ENCODE data around the gene EVI5. TPM values are rescaled to one million over a fixed set of nuclear protein-coding genes. Genes with fewer than 3 reads are reported as not detected.

The EVI5 gene
- total and polyA plus RNA-seq, 2 donors (not counting 1 experiment from before 2014, with no cell fraction given), result 1.5 to 36.3 TPM

GRCh38 chr1:92762355-92762754 lies 22.6 kb downstream of the EVI5 start:
- Histone ChIP-seq H4K20me1 (ENCODE audit: control insufficient read depth, insufficient read depth, low read length, poor library complexity, severe bottlenecking) (no peaks in the 10 kb centered on the region), H3K27ac (ENCODE audit: low read length in 2 of 2) (no peak overlapping the region), H3K4me2 (replicated peaks; ENCODE audit: low read depth, low read length, poor library complexity, severe bottlenecking) (no peak overlapping the region), H3K4me3 (ENCODE audit: control extremely low read depth in 1 of 5, extremely low read depth in 1 of 5, insufficient read depth in 1 of 5, low read depth in 2 of 5, low read length in 4 of 5) (no peak overlapping the region), H3K79me2 (ENCODE audit: control insufficient read depth, insufficient read depth, low read length) (peaks cover 55% of the 10 kb centered on the region), H3K9ac (ENCODE audit: low read length) (no peak overlapping the region), H3K4me1 (ENCODE audit: control insufficient read depth in 2 of 2, insufficient read depth in 2 of 2, low read length in 2 of 2) (no peaks in the 10 kb centered on the region), H3K9me3 (ENCODE audit: control extremely low read depth in 1 of 3, control insufficient read depth in 2 of 3, insufficient read depth in 1 of 3, low read length in 2 of 3) (no peaks in the 10 kb centered on the region), H2AFZ (ENCODE audit: insufficient read depth, low read depth, low read length, poor library complexity, severe bottlenecking) (no peak overlapping the region), H3K27me3 (replicated peaks in 1 of 4; ENCODE audit: control extremely low read depth in 1 of 4, control insufficient read depth in 3 of 4, insufficient read depth in 4 of 4, low read length in 3 of 4) (no peaks in the 10 kb centered on the region), H3K36me3 (replicated peaks in 1 of 2; ENCODE audit: control extremely low read depth in 1 of 2, control insufficient read depth in 1 of 2, extremely low read depth in 1 of 2, insufficient read depth in 2 of 2, low read length in 1 of 2) (peaks cover 0 to 2% of the 10 kb centered on the region in 2 experiments)
- DNase-seq, result no peak
- Mint-ChIP-seq H3K4me3 (no peak overlapping the region), H3K4me1 (no peaks in the 10 kb centered on the region), H3K9me3 (ENCODE audit: insufficient read depth) (no peaks in the 10 kb centered on the region), H3K27ac (no peak overlapping the region), H3K27me3 (no peaks in the 10 kb centered on the region)
- TF ChIP-seq EZH2 (IDR thresholded peaks at IDR 0.05; ENCODE audit: borderline replicate concordance, insufficient read depth, low read depth, low read length, poor library complexity, severe bottlenecking), result no peak
- no peak for TF ChIP-seq CTCF (IDR thresholded peaks at IDR 0.05)
- POLR2A ChIA-PET, result no interaction called here
- CTCF ChIA-PET, result no interaction called here
- WGBS (ENCODE audit: insufficient coverage), result no CpG with 5 or more reads among the region's 1 CpG
- intact Hi-C loops (cut with micrococcal nuclease), result no loop called here
- no peak for ATAC-seq (ENCODE audit: low read depth)

- Mint-ChIP-seq H3K27me3 (no peaks in the 10 kb centered on the region), H3K4me1 (no peaks in the 10 kb centered on the region), H3K27ac (no peak overlapping the region), H3K9me3 (ENCODE audit: insufficient read depth) (no peaks in the 10 kb centered on the region), H3K4me3 (no peak overlapping the region)
- Histone ChIP-seq H3K4me3 (ENCODE audit: control extremely low read depth in 1 of 5, extremely low read depth in 1 of 5, insufficient read depth in 1 of 5, low read depth in 2 of 5, low read length in 4 of 5) (no peak overlapping the region), H3K9me3 (ENCODE audit: control extremely low read depth in 1 of 3, control insufficient read depth in 2 of 3, insufficient read depth in 1 of 3, low read length in 2 of 3) (peaks cover 0 to 5% (median 0%) of the 10 kb centered on the region in 3 donors), H2AFZ (ENCODE audit: insufficient read depth, low read depth, low read length, poor library complexity, severe bottlenecking) (no peak overlapping the region), H4K20me1 (ENCODE audit: control insufficient read depth, insufficient read depth, low read length, poor library complexity, severe bottlenecking) (no peaks in the 10 kb centered on the region), H3K27ac (ENCODE audit: low read length in 2 of 2) (no peak overlapping the region), H3K36me3 (replicated peaks in 1 of 2; ENCODE audit: control extremely low read depth in 1 of 2, control insufficient read depth in 1 of 2, extremely low read depth in 1 of 2, insufficient read depth in 2 of 2, low read length in 1 of 2) (peaks cover 0 to 6% of the 10 kb centered on the region in 2 experiments), H3K79me2 (ENCODE audit: control insufficient read depth, insufficient read depth, low read length) (peaks cover 57% of the 10 kb centered on the region), H3K4me2 (replicated peaks; ENCODE audit: low read depth, low read length, poor library complexity, severe bottlenecking) (no peak overlapping the region), H3K27me3 (replicated peaks in 1 of 4; ENCODE audit: control extremely low read depth in 1 of 4, control insufficient read depth in 3 of 4, insufficient read depth in 4 of 4, low read length in 3 of 4) (no peaks in the 10 kb centered on the region), H3K9ac (ENCODE audit: low read length) (no peak overlapping the region), H3K4me1 (ENCODE audit: control insufficient read depth in 2 of 2, insufficient read depth in 2 of 2, low read length in 2 of 2) (no peaks in the 10 kb centered on the region)
- no peak for ATAC-seq (ENCODE audit: low read depth)
- DNase-seq, result no peak
- POLR2A ChIA-PET, result no interaction called here
- TF ChIP-seq CTCF (IDR thresholded peaks at IDR 0.05), result no peak
- no peak for TF ChIP-seq EZH2 (IDR thresholded peaks at IDR 0.05; ENCODE audit: borderline replicate concordance, insufficient read depth, low read depth, low read length, poor library complexity, severe bottlenecking)
- CTCF ChIA-PET, result interaction anchor here (1.4 to 3.1 kb wide), 2 partner anchors 10 to 59 kb away, joined by 7 to 10 read pairs; no protein-coding TSS in a partner anchor
- no CpG with 5 or more reads among the region's 1 CpG for WGBS (ENCODE audit: insufficient coverage)
- intact Hi-C loops (cut with micrococcal nuclease), result no loop called here
Measured at GRCh38 chr1:92759361-92759760, 25.5 kb downstream of the EVI5 start.

Measured in B cell (primary cell).